ENCODE measurements around the gene NOTCH3.

The NOTCH3 gene

DNA sequence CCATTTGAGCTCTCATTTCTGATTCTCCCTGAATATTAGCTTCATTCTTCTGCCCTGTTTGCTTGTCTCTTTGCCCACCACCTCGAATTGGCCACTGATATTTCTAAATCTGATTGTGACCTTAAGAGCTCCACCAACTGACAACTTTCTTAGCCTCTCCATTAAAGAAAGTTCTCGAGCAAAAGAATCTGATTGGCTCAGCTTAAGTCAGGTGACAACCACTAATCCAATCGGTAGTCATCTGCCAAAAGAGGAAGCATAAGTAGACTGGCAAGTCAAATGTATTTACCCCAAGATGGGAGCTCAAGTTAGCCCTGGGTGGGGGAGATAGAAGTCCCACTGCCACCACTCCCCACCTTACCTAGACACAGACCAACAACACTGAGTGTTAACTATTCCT, 41.5 kb downstream of the NOTCH3 start:
- DNase-seq = no peak

DNA sequence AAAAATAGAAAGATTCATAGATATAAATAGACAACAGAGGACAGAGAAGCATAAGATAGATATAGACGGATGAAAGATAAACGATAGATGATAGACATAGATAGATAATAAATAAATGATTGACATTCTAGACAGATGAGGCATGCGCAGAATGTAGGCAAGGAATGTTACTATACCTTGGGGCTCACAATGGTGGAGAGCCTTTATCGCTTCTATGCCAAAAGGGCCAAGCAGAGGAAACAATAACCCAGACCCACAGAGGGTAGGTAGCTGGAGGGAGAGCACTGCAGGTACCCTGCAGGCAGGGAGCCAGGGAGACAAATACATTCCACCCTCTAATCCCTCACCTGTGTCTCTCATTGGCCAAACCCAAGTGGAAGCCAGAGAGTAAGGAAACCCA, 44.4 kb downstream of the NOTCH3 start:
- DNase-seq = no peak

DNA sequence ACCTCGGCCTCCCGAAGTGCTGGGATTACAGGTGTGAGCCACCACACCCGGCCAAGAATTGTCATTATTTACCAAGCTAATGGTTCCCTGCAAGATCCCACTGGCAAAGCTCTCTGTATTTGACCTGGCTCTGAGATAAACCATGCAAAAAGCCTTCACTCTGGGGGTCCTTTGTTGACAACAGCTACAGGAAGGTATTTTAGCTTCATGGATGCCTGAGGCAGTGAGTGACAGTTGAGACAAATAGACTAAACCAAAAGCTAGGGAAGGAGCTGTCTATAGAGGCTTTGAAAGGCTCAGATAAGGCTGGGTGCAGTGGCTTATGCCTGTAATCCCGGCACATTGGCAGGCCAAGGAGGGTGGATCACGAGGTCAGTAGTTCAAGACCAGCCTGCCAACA, 45.5 kb downstream of the NOTCH3 start:
- no peak for DNase-seq

DNA sequence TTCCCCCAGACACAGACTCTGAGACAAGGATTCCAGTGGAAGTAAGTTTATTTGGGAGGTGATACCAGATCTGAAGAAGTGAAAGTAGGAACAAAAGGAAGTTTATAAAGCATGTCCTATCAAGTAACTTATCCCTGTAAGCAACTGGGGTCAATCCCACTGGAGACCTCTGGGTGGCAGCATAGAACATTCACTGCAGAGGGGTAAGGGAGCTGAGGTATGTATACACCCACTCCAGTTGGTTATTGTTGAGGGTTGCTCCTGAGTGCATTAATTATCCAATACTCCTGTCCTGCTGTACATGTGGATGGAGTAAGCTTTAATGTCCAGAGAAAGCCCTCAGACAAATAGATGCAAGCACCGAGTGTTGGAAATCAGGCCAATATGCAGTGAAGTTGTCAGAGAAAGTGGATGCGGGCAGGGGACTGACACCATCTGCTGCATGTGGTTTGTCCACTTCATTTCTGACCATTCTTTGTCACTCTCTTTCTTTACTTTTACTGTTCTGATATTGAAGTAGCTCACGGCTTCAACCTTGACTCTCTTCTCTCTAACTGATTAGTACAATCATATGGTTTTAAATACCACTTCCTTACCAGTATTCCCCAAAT, 46.7 kb downstream of the NOTCH3 start:
- peak; percentile 50 to 61 for DNase-seq

DNA sequence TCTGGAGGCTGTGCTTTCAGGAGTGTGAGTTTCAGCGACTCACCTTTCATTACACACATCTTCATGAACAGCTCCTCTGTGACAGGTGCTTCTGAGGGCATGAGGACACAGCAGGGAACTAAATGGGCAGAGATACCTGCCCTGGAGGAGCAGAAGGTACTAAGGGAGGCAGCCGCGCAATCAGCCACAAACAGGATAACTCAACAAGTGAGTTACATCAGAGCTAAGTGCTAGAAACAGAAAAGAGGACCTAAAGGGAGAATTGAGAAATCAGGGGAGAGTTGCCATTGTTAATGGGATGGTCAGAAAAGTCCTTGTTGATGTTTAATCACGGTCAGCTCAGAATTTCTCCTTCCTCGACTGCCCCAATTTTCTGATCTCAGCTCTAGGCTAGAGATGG, 51.1 kb downstream of the NOTCH3 start:
- DNase-seq = no peak

DNA sequence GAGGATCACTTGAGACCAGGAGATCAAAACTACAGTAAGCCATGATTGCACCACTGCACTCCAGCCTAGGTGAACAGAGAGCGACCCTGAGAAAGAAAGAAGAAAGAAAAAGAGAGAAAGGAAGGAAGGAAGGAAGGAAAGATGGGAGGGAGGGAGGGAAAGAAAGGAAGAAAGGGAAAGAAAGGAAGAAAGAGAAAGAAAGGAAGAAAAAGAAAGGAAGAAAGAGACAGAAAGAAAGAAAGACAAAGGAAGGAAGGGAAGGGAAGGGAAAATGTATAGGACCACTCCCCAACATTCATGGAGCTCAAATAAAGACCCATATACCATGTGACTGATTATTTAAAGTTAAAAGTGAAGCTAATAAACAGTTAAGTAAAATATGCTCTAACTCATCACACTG, 53.7 kb downstream of the NOTCH3 start:
- DNase-seq = no peak

DNA sequence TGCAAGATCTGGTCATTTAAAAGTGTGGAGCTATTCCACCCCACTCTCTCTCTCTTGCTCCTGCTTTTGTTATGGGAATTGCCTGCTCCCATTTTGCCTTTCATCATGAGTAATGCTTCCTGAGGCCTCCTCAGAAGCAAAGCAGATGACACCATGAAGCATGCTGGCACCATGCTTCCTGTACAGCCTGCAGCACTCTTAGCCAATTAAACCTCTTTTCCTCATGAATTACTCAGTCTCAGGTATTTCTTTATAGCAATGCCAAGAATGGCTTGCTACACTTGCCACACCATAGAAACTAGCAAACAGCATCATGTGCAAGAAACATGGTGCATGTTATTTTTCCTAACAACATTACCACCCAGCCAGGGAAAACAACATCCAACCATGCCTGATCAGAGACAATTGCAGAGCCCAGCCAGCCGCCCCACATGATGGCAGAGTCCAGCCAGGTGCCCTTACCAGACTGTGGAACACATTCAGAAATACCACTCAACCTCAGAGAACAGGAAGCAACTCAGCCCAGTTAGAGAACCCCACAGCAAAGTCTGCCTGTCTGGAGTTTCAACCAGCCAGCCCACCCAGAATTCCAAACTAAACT, 56.6 kb downstream of the NOTCH3 start:
- DNase-seq = no peak

DNA sequence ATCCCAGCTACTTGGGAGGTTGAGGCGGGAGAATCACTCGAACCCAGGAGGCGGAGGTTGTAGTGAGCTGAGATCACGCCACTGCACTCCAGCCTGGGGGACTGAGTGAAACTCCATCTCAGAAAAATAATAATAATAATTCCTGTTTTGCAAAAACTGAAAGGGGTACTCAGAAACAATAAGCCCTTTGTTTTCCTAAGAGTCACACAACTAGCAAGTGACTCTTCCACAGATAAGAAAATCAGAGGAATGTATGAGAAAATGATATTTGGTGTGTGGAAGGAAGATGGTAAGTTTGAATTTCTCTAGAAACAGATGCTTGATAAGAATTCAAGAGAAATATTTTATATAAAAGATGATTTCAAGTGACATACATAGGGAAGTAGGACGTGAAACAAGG, 58.5 kb downstream of the NOTCH3 start:
- no peak for DNase-seq

DNA sequence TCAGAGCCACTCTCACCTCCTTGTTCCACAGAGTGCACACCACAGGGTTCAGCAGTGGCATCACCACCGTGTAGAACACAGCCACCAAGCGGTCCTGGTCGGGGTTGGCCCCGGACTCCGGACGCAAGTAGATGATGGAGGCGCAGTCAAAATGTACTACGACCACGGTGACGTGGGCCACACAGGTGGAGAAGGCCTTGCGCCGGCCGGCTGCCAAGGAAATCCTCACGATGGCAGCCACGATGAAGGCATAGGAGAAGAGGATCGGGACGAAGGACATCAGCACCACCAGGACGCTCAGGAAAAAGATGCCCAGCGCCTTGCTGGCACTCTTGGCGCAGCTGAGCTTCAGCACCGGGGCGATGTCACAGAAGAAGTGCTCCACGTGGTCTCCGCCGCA, 59.7 kb downstream of the NOTCH3 start:
- no peak for DNase-seq

DNA sequence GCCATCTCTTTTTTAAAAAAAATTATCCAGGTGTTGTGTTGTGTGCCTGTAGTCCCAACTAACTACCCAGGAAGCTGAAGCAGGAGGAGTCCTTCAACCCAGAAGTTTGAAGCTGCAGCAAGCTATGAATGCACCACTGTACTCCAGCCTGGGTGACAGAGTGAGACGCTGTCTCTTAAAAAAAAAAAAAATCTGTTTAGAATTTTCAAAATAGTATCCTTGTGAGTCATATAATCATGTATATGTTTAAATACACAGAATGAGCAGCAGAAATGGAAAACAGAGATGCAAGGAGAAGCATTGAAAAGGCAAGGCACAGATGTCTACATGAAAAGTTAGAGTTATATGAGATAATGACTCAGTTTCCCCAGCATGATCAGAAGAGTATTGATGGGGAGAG, 62.4 kb downstream of the NOTCH3 start:
- DNase-seq = no peak

DNA sequence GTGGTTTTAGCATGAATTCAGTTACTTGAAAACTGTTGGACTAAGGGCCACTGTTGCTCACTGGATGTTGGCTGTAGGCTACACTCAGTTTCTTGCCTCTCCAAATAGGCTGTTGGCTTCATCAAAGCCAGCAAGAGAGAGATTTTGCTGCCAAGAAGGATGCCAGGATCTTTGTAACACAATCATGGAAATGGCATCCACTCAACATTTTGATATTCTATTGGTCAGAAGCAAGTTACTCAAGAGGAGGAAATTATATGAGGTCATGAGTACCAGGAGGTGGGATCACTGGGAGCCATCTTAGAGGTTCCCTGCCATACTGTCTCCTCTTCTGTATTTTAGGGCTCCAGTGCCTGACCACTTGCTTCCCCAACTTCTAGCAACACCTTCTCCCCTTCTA, 63.0 kb downstream of the NOTCH3 start:
- no peak for DNase-seq

DNA sequence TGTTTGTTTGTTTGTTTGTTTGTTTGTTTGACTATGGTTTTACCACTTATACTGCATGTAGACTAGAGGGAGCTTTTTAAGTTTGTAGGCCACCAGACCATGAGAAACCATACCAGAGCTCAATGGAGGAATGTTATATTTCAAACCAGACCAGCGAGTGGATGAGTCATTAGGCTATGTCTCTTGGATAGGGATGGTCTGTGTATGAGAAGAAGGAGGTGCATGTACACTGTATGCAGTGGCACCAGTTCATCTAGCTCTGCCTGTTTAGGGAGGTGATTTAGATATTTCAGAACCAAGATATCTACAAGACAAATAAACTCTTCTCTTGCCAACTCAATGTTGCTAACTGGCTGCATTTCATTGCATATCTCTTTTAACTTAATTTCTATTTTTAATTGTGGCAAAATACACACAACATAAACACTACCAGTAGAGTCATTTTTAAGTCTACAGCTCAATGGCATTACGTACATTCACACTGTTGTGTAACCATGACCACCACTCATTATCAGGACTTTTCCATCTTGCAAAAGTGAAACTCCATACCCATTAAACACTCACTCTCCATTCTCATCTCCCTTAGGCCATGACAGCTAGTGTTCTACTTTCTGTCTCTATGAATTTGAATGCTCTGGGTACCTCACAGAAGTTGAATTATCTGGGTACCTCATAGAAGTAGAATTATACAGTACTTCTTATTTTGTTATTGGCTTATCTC, 64.4 kb downstream of the NOTCH3 start:
- no peak for DNase-seq

DNA sequence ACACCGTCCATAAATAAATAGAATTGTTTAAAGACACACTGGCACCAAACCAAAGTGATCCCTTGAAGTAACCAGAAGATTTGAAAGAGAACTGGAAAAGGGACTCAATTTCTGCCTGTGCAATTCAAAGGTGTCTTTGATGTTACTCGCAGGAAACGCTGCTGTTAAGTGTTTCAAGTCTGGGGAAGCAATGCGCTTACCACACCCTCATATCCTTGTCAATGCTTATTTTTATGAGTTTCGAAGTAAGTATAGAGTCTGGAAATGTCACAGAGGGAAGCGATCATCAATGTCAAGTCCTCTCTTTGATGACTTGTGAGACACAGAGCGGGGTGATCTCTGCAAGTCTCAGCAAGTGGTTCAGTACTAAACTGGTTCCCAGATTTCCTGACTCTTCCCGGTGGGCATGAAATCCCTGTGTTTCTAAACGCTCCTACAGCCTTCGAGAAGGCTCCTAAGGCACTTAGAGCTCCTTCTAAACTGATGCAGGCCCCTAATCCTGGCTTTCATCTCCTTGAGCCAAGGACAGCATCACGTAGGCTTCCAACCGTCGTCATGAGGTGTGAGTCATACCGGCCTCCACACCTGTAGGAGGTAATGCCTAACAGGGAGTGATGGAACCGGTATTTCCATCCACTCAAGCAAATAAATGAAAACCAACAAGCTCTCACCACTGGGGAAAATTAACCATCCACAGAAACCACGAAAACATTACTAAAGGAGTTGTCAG, 70.8 kb downstream of the NOTCH3 start:
- peak; percentile 47 to 62 for DNase-seq

DNA sequence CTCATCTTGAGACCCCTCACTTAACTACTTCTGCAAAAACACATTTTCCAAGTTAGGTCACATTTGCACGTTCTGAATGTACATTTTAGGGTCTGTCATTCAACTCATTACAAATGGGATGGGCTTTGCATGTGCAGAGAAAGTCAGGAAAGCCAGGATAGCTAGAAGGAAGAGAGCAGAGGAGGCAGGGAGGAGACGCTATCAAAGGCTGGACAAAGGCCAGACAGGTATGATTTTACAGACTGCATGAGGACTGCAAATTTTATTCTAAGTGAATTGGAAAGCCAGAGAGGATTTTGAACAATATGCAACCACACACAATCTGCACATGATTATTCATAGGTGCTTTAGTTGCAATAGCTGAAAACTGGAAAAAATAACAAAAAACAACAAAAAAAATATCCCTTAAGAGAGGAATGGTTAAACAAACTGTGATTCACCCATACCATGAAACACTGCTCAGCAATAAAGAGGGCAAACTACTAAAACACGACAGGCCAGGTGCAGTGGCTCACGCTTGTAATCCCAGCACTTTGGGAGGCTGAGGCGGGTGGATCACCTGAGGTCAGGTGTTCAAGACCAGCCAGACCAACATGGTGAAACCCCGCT, 72.5 kb downstream of the NOTCH3 start:
- no peak for DNase-seq

DNA sequence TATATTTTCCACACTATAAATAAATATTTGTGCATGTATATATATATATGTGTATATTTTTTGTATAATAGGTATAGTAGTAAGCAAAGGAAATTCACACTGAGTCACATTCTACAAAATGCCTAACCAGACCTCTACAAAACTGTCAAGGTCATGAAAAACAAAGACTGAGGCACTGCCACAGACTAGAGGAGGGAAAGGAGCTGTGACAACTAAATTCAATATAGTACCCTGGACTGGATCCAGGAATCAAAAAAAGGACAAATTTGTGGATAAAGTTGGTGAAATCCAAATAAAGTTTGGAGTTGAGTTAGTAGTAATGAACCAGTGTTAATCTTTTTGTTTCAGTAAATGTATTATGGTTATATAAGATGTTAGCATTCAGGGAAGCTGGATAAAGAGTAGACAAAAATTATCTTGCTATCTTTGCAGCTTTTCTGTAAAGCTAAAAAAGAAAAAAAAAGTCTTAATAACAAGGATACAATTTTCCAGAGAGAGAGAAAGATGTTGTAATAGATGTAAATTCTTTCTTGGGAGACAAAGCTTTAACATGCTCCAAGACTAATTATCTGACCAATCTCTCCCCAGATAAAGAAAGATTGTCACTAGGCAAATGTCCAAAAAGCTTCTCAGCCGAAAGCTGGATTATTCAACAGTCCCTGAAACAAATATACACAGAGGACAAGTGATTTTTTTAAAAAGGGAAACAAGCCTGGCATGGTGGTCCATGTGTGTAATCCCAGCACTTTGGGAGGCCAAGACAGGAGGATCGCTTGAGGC, 74.5 kb downstream of the NOTCH3 start:
- DNase-seq = no peak

DNA sequence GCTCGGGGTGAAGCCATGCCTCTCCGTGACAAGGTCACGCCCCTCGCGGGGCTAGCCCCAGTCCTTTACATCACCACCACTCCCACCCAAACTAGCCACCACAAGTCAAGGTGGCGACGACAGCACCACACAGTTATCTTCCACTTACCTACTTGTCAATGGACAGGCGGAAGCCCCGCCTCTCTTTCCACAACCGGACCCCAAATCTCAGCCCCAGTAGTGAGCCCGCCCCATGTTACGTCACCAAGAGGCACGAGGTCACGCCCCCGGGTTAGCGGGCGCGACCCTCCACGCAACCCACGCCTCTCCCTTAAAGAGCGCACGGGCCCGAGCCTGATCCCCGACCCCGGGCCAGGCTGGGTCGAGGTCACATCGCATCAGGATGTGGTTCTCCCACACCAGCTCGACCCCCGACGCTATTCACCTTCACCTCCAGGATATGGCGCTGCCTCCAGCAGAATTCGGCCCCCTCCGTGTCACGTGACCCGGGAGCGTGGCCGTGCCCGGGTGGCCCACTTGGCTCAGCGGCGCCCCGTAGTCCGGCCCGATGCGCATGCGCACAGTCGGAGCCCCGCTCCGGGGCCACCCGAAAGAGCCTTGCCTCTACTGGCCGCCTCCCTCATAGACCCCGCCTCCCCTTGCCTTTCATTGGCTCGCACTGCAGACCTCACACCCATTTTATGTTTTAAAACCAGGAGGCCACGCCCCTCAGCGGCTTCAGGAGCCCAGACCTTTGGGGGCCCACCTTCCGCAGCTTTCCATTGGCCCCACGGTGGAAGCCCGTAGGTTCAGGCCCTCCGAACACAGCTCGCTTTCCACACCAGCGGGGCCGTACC, 75.3 kb downstream of the NOTCH3 start:
- peak; percentile 98 to 99 for DNase-seq

DNA sequence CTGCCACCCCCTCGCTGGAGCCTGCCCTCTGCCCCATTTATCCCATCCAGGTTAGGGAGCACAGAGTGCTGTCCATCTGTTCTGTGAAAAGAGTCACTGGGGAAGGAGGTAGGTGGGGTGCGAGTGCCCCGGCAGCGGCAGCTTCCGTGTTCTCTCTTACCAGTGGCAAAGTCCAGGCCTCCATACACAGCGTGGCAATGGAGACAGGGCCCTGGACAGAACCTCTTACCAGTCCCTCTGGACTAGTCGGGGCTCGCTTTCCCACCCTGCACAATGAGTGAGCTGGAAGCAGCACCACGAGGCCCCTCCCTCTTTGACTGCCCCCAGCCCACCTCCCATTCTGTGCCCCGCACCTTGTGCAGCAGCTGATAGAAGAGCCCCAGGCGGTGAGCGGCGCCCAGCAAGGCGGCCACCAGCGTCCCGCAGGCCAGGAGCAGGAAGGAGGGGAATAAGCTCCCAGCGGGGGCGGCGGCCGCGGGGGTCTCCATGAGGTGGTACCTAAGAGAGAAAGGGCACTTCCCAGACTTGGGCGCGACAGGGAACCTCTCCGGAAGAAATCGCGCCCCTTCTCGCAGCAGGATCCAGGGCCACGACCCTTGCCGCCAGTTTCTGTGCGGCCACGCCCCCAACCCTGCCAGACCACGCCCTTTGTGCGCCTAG, 76.1 kb downstream of the NOTCH3 start:
- peak in 1 of 2 experiments; percentile 89 for DNase-seq

DNA sequence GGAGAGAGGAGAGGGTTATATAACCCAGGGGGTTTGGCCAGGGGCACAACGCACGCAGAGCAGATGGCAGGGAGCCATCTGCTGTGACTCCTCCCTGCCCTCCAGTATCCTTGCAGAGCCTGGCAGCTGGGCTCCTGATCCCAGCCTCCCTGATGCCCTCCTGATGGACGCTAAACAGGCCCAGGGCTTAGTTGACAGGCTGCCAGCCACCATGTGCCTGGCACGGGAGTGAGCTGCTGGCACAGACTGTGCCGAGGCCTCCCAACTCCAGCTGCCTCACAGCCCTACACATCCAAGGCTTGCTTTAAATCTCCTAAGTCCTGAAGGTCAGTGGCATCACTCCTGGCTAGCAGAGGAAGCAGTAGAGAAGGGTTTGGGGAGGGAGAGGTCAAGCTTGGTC, 76.9 kb downstream of the NOTCH3 start:
- DNase-seq = no peak

DNA sequence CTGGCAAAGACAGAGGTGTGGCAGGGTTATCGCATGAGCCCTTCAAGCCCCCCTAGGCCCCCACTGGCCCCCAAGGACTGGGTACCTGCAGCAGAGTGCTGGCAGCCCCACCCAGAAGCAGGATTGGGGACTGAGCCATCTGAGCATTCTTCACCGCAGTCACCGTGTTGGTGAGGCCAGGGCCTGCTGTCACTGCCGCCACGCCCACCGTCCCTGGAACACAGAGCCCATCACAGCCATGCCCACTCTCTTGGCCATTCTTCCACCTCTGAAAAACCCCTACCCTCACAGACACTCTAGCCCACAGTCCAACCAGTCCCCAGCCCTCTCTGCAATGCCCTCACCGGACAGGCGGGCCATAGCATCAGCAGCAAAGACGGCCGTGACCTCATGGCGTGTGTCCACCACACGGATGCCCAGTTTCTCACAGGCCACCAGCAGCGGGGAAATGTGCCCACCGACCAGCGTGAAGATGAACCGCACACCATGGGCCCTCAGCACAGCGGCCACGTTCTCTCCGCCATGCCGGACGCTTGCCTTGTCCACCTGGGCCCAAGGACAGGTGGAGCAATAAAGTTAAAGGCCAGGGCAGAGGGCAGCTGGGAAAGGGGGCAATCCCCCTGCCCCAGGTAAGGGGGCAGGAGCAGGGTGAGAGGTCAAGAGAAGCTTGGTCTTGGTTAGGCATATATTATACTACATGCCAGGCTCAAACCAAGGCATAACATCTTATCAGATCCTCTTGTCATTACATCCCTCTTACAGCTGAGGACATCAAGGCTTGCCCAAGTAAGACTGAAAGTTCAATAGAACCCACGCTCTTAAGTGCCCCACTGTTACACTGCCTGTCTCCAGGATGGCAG, 77.5 kb downstream of the NOTCH3 start:
- DNase-seq = no peak
